ACHN (cell line): ENCODE data around the gene CKS2.
"Not testable (repeated sequence)": the region's sequence is repeated elsewhere in the genome, so short reads cannot be mapped to it uniquely, and the experiment has no call there.

ENCODE experiments used
- DNase-seq: peaks from one replicate; pipeline ENCODE4 v3.0.0-alpha.2; 2015
- in situ Hi-C: cut with HindIII; loops from 2 replicates; pipeline ENCODE4 v1.10.0; 2017; ENCODE audit warnings: low sequenced_read_pairs, low pct_ligation_motif_present, low pct_unique_long_range_greater_than_20kb

Gene CKS2

GRCh38 chr9:89342948-89343347 is 32.0 kb downstream of the CKS2 start:
- DNase-seq: no peak
- in situ Hi-C loops: no loop called here

GRCh38 chr9:89343812-89344211 is 32.8 kb downstream of the CKS2 start:
- in situ Hi-C loops, DNase-seq: not testable (repeated sequence)

DNA sequence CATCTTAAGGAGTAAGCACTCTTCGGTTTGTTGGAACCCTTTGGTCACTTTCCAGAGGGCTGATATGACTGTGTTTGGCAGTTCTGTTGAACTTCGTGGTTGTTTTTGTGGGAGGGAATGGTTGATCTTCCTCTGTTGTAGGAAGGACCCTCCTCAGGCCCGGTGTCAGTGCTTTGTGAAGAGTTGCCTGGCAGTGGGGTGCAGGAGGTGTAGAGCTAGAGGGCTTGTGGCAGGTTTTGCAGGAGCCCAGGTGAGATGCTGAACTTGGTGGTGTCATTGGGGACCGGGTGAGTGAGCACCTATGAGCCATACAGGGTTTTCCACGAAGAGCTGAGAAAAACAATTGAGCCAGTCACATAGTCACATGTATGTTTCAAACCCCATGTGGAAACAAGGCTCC is 34.5 kb downstream of the CKS2 start:
- in situ Hi-C loops: no loop called here
- no peak for DNase-seq

DNA sequence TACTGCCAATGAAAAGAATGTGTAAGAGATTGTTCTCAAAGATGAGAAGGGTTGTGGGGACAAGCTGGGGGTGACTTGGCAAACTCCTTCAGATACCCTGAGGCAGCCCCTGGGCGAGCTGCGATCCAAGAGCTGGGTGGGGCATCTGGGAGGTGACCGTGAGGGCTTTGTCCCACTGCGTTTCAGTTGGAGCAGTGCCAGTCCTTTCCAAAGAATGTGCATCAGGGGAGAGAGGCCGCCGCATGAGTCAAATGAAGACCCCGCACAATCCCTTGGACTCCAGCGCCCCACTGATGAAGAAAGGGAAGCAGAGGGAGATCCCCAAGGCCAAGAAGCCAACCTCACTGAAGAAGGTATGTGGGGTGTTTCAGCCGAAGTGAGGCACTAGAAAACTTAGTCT is 35.7 kb downstream of the CKS2 start:
- no peak for DNase-seq
- in situ Hi-C loops: no loop called here

GRCh38 chr9:89347651-89348050 is 36.7 kb downstream of the CKS2 start:
- in situ Hi-C loops: no loop called here
- DNase-seq: no peak

DNA sequence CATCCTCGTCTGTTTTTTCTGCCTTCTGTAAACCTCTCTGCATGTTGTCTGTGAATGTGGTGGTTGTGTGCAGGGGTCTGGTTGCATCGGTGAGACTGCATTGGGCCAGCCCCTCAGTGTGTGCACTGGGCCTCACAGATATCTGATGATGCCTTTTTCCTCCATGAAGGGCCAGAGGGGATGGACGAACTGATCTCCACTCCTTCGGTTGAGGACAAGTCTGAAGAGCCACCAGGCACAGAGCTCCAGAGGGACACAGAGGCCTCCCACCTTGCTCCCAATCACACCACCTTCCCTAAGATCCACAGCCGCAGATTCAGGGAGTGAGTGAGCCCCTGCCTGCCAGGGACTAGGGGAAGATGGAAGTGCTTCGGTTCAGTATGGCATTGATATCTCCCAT is 38.6 kb downstream of the CKS2 start:
- no peak for DNase-seq
- in situ Hi-C loops: no loop called here

GRCh38 chr9:89350988-89351557 is 40.1 kb downstream of the CKS2 start:
- DNase-seq: no peak
- in situ Hi-C loops: no loop called here

DNA sequence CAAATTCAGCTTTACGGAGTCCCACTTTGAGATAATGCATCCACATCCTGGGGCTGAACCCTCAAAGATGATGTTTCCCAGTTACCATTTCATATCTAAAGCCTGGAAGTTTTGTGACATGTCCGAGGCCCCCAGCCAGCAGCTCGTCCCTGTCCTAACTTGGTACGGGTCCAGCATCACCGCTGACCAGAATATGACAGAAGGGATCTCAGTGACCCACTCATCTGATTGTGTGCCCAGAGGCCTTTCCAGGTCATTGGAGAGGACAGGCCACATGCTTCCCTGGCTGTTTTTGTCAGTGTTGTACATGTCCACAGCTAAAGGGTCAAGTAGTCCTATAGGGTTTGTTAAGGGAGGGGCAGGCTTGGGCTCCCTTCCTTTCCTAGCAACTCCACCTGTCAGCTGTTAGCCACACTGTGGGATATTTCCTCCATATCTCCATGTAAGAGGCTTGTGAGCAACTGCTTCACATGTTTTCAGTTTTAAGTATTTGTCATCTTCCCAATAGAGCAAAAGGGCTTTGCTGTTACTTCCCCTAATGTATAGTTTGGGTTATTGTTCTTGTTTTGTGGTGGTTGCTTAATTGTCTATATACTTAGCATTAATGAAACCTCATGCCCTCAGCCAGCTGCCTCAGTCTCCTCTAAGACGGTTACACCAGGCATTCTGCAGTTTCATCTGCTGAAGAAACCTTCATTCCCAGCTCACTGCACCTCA is 40.7 kb downstream of the CKS2 start:
- DNase-seq: no peak
- in situ Hi-C loops: no loop called here

- in situ Hi-C loops: no loop called here
- DNase-seq: no peak
Measured at GRCh38 chr9:89352451-89352850, 41.5 kb downstream of the CKS2 start.

DNA sequence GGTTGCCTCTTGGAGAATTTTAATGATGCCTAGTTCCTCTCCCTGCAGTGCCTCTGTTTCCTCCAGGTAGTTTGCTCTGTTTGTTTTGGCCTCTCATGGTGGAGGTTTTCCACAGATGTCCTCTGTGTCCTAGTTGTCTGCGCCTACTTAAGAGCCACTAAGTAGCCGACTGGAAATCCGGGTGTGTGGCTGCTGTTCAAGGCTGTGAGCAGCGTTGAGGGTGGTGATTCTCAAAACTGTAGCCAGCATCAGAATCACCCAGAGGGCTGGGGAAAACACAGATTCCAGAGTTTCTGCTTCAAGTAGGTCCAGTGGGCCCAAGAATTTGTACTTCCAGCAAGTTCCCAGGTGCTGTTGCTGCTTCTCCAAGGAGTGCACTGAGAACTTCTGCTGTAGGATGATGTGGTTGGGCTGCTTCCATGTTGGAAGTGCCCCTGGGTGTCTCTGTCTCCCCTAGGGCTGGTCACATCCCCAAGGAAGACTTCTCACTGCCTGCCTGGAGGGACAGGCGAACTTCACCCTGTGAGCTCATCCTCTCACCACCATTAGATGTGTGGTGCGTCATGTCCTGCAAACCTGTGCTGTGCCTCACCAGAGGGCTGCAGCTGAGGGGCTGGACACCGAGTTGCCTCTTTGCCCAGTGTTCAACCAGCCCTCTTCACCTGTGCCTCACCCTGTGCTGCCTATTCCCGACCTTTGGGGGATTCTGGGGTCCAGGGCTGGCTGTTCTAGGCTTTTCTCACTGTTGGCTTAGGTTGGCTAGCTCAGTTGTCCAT is 42.1 kb downstream of the CKS2 start:
- in situ Hi-C loops: no loop called here
- DNase-seq: no peak

DNA sequence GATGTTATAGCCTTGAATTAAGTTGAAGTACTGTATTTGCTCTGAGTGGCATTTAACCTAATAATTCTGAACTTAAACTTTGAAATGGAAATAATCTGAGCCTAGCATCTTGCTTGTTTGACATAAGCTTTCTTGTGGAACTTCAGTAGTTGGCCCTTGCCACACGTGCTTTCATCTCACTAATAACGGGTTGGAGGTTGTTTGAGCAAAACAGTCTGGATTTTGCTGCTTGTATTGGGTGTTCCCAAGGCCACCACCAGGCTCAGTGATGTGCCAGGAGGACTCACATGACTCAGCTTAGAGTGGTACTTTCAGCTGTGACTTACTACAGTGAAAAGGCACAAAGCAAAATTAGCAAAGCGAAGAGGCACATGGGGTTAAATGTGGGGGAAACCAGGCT is 43.0 kb downstream of the CKS2 start:
- in situ Hi-C loops: no loop called here
- no peak for DNase-seq

- in situ Hi-C loops: no loop called here
- no peak for DNase-seq
Measured at GRCh38 chr9:89354471-89354870, 43.5 kb downstream of the CKS2 start.

DNA sequence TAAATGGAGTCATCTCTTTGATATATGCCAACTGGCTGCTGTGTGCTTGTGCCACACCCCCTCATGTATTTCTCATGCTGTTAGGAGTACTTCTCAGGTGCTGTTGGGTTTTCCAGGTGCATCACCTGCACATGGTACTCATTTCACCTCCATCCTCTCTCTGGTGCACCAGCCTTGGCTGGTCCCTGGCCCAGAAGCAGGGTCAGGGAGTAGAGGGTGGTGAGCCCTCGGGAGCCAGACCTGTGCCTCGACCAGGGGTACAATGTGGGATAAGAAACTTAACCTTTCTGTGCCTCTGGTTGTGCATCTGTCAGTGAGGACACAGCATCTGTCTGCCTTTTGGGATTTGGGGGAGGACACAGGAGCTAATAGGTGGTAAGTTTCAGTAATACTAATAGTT is 45.8 kb downstream of the CKS2 start:
- in situ Hi-C loops: no loop called here
- DNase-seq: no peak

GRCh38 chr9:89357331-89358197 is 46.6 kb downstream of the CKS2 start:
- no peak for DNase-seq
- in situ Hi-C loops: no loop called here

DNA sequence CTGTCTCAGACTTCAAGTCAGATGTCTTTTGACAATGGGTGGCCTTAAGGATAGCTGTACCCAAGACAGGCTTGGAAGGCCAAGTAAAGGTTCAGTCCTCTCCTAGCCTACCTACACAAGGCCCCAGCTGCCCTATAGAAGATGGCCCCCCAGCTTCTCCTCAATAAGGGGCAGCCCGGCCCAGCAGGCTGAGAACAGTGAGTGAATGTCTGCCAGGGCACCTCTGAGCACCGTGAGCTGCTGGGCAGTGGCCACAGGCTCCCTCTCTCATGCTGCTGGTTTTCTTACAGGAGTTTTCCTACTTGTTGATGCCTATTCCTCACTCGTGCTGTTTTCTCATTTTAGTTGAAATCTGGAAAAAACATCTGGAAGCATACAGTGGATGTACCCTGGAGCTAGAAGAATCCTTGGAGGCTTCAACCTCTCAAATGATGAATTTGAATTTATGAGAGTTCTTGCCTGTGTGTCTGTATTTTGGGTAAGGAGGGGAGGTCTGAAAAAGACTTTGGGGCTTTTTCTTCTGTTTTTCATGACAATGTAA is 47.5 kb downstream of the CKS2 start:
- no peak for DNase-seq
- in situ Hi-C loops: no loop called here

DNA sequence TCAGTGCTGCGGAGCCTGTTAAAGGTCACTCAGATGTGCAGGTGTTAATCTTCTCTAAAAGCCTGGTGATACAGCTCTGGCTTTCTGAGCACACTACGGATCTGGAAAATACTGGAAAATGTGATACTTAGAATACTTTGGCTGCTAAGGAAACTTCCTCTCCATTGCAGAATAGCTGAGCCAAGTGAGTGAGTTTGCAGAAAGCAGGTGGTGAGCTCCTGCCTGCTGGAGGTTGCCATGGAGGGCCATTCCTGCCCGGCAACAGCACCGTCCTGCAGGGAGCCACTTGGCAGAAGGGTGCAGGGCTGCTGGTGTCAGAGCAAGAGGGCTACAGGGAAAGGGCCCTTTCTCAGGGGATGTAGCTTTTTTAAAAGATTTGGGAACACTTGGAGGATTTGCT is 48.0 kb downstream of the CKS2 start:
- DNase-seq: no peak
- in situ Hi-C loops: no loop called here

DNA sequence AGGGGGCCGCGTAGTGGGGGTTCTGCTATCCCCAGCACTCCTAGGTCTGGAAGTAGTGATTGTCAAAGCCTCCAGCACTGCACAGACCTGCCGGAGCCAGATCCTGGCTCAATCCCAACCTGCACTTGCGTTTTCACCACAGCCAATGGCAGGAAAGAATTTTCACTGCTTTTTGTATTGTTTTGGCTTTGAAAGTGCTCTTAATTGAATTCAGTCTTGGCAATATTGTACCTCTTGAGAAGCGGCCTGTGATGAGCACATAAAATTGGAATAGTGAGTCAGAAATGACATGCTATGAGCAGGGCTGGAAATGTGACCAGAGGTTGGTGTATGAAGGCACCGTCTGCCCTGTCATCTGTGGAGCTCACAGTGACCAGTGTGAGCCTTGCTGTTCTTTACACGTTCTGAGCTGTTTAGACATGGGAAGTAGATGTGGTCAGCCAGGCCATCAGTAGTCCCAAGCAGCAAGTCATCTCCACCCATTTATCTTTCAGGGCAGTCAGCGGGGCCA is 48.8 kb downstream of the CKS2 start:
- in situ Hi-C loops: no loop called here
- DNase-seq: no peak

GRCh38 chr9:89360465-89360864 is 49.5 kb downstream of the CKS2 start:
- in situ Hi-C loops: no loop called here

GRCh38 chr9:89361031-89361430 is 50.0 kb downstream of the CKS2 start:
- no peak for DNase-seq
- in situ Hi-C loops: no loop called here

More at GRCh38 chr9:89360465-89360864, 49.5 kb downstream of the CKS2 start:
- DNase-seq: no peak
